Activated effector memory CD4-positive, alpha-beta T cell treated with Interleukin-2 at 50 U/mL for 16 hours (primary cell): ENCODE data around the gene MFAP4.
"Not testable (repeated sequence)": the region's sequence is repeated elsewhere in the genome, so short reads cannot be mapped to it uniquely, and the experiment has no call there.

ENCODE experiments used
- DNase-seq: peaks from one replicate; pipeline ENCODE4 v3.0.0-alpha.2; 2020

The MFAP4 gene

GRCh38 chr17:19369107-19369778 is 17.7 kb downstream of the MFAP4 start:
- no peak for DNase-seq

GRCh38 chr17:19368229-19368628 is 18.8 kb downstream of the MFAP4 start:
- no peak for DNase-seq

- no peak for DNase-seq
These were observed 20.4 kb downstream of the MFAP4 start for GRCh38 chr17:19366637-19366972.

- DNase-seq, result no peak
These were observed 21.0 kb downstream of the MFAP4 start for GRCh38 chr17:19365833-19366636.

- DNase-seq, result no peak
These were observed 21.5 kb downstream of the MFAP4 start for GRCh38 chr17:19365499-19365817.

- no peak for DNase-seq
These were observed 22.1 kb downstream of the MFAP4 start for GRCh38 chr17:19364699-19365498.

- no peak for DNase-seq
These were observed 23.4 kb downstream of the MFAP4 start for GRCh38 chr17:19363460-19364035.

GRCh38 chr17:19363114-19363438 is 23.9 kb downstream of the MFAP4 start:
- DNase-seq, result no peak

- peak; percentile 91 for DNase-seq
These were observed 24.5 kb downstream of the MFAP4 start, which contains the start of gene B9D1 for GRCh38 chr17:19362277-19363113. TSS of gene B9D1 (minus strand) at chr17:19362723. CDS start at chr17:19362569, 154 bp downstream.

- DNase-seq, result no peak
These were observed 25.1 kb downstream of the MFAP4 start for GRCh38 chr17:19361944-19362276.

- DNase-seq, result no peak
These were observed 25.7 kb downstream of the MFAP4 start for GRCh38 chr17:19361326-19361725.

GRCh38 chr17:19360772-19361171 is 26.2 kb downstream of the MFAP4 start:
- DNase-seq, result no peak

- no peak for DNase-seq
These were observed 27.1 kb downstream of the MFAP4 start for GRCh38 chr17:19359856-19360255.

- DNase-seq, result no peak
These were observed 27.8 kb downstream of the MFAP4 start for GRCh38 chr17:19359151-19359550.

- no peak for DNase-seq
These were observed 29.2 kb downstream of the MFAP4 start for GRCh38 chr17:19357761-19358160.

- no peak for DNase-seq
These were observed 29.6 kb downstream of the MFAP4 start for GRCh38 chr17:19357351-19357750.

GRCh38 chr17:19354748-19355147 is 32.2 kb downstream of the MFAP4 start:
- DNase-seq, result no peak

- not testable (repeated sequence) for DNase-seq
These were observed 33.6 kb downstream of the MFAP4 start for GRCh38 chr17:19353401-19353800.

GRCh38 chr17:19348806-19349205 is 38.2 kb downstream of the MFAP4 start:
- no peak for DNase-seq

- no peak for DNase-seq
These were observed 38.8 kb downstream of the MFAP4 start for GRCh38 chr17:19348081-19348650.

GRCh38 chr17:19347323-19348080 is 39.5 kb downstream of the MFAP4 start:
- no peak for DNase-seq
